Activated CD4-positive, alpha-beta T cell treated with anti-CD3 and anti-CD28 coated beads for 1 hour (primary cell): Measurements from ENCODE around the gene TMPRSS15.
"Not testable (repeated sequence)": the region's sequence is repeated elsewhere in the genome, so short reads cannot be mapped to it uniquely, and the experiment has no call there.

ENCODE experiments used
- DNase-seq: peaks from one replicate; pipeline ENCODE4 v3.0.0-alpha.2; 2020

The TMPRSS15 gene

GRCh38 chr21:18403735-18404450 is at the start of gene TMPRSS15:
Gene TMPRSS15, minus strand, starts transcription at chr21:18403785. Its CDS starts 163 bp downstream, at chr21:18403622.
- no peak for DNase-seq

- no peak for DNase-seq
Observed at GRCh38 chr21:18451670-18452069, 48.1 kb upstream of the TMPRSS15 start.

GRCh38 chr21:18449605-18450550 is 46.3 kb upstream of the TMPRSS15 start:
- no peak for DNase-seq

GRCh38 chr21:18443701-18444100 is 40.1 kb upstream of the TMPRSS15 start:
- no peak for DNase-seq

GRCh38 chr21:18443085-18443484 is 39.5 kb upstream of the TMPRSS15 start:
- DNase-seq = no peak

GRCh38 chr21:18430341-18430740 is 26.8 kb upstream of the TMPRSS15 start:
- DNase-seq = no peak

- DNase-seq = no peak
Observed at GRCh38 chr21:18424276-18424675, 20.7 kb upstream of the TMPRSS15 start.

- no peak for DNase-seq
Observed at GRCh38 chr21:18417141-18417790, 13.7 kb upstream of the TMPRSS15 start.

- no peak for DNase-seq
Observed at GRCh38 chr21:18411565-18411964, 8.0 kb upstream of the TMPRSS15 start.

GRCh38 chr21:18409579-18409978 is 6.0 kb upstream of the TMPRSS15 start:
- DNase-seq = no peak

GRCh38 chr21:18398843-18399242 is 4.7 kb downstream of the TMPRSS15 start:
- no peak for DNase-seq

GRCh38 chr21:18387994-18388393 is 15.6 kb downstream of the TMPRSS15 start:
- no peak for DNase-seq

- DNase-seq = no peak
Observed at GRCh38 chr21:18384771-18385170, 18.8 kb downstream of the TMPRSS15 start.

GRCh38 chr21:18382934-18383619 is 20.5 kb downstream of the TMPRSS15 start:
- not testable (repeated sequence) for DNase-seq

- no peak for DNase-seq
Observed at GRCh38 chr21:18382141-18382540, 21.4 kb downstream of the TMPRSS15 start.

GRCh38 chr21:18373606-18374005 is 30.0 kb downstream of the TMPRSS15 start:
- no peak for DNase-seq

GRCh38 chr21:18370301-18370700 is 33.3 kb downstream of the TMPRSS15 start:
- no peak for DNase-seq

- DNase-seq = no peak
Observed at GRCh38 chr21:18369115-18369514, 34.5 kb downstream of the TMPRSS15 start.

GRCh38 chr21:18368205-18368604 is 35.4 kb downstream of the TMPRSS15 start:
- no peak for DNase-seq

- no peak for DNase-seq
Observed at GRCh38 chr21:18356801-18357200, 46.8 kb downstream of the TMPRSS15 start.

GRCh38 chr21:18354947-18355346 is 48.6 kb downstream of the TMPRSS15 start:
- DNase-seq = no peak

GRCh38 chr21:18350216-18350615 is 53.4 kb downstream of the TMPRSS15 start:
- DNase-seq = no peak

- DNase-seq = no peak
Observed at GRCh38 chr21:18349468-18349867, 54.1 kb downstream of the TMPRSS15 start.
